ENCODE results near the gene CDKN1B.

DNA sequence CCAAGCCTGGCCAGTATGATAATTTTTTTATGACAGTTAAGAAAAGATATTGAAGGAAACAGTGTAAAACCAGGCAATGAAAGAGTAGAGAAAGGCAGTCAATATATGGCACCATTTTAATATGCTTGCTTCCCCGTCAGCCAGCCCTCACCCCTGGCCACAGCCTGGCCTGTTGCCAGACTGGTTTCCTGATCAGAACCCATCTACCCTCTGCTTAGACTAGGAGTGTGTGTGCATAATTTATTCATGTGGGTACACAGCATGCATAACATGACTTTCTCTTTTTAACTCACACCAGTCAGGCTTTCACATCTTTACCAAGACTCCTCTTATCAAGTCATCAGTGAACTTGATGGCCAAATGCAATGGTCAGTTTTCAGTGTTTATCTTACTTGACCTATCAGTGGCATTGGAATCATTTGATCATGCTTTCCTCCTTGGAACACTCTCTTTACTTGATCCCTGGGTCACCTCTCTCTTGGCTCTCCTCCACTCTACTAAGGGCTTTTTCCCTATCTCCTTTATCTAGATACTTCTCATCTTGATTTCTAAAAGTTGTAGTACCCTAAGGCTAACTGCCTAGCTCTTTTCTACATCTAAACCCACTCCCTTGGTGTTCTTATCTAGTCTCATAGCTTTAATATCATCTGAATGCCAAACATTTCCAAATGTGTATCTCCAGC is 11.2 kb upstream of the CDKN1B start:
- TF ChIP-seq, protein P1, sequence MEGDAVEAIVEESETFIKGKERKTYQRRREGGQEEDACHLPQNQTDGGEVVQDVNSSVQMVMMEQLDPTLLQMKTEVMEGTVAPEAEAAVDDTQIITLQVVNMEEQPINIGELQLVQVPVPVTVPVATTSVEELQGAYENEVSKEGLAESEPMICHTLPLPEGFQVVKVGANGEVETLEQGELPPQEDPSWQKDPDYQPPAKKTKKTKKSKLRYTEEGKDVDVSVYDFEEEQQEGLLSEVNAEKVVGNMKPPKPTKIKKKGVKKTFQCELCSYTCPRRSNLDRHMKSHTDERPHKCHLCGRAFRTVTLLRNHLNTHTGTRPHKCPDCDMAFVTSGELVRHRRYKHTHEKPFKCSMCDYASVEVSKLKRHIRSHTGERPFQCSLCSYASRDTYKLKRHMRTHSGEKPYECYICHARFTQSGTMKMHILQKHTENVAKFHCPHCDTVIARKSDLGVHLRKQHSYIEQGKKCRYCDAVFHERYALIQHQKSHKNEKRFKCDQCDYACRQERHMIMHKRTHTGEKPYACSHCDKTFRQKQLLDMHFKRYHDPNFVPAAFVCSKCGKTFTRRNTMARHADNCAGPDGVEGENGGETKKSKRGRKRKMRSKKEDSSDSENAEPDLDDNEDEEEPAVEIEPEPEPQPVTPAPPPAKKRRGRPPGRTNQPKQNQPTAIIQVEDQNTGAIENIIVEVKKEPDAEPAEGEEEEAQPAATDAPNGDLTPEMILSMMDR (IDR thresholded peaks at IDR 0.05; ENCODE audit: extremely low read depth in 1 of 2, insufficient read depth in 1 of 2, low read depth in 1 of 2, low read length in 2 of 2): no peak
- TF ChIP-seq MYC (IDR thresholded peaks at IDR 0.05; ENCODE audit: low read depth, low read length) (no peak), EZH2 (IDR thresholded peaks at IDR 0.05; ENCODE audit: borderline replicate concordance, low read depth, low read length, severe bottlenecking) (no peak), POLR2A (IDR thresholded peaks at IDR 0.05; ENCODE audit: low read depth, low read length) (no peak)

All from endothelial cell of umbilical vein (primary cell).